IMR-90 (cell line): ENCODE results near the gene URI1. TPM values are rescaled to one million over a fixed set of nuclear protein-coding genes. Genes with fewer than 3 reads are reported as not detected.
"Not testable (repeated sequence)": the region's sequence is repeated elsewhere in the genome, so short reads cannot be mapped to it uniquely, and the experiment has no call there.

ENCODE experiments used
- ATAC-seq: fragments of 200-7000 bp; cut with Tn5 transposase; 2 replicates; pipeline ENCODE4 v1.9.1; 2020; ENCODE audit warnings: low read depth, mild to moderate bottlenecking, moderate library complexity
- BruUV-seq: library from RNA; stranded (reverse); fragments of 400-500 nt; replicated peaks from 2 replicates; lab custom pipeline; 2021; lab: Mats Ljungman, UMichigan
- CTCF ChIA-PET: fragments of 300-600 bp; formaldehyde crosslinking; extraction: SDS; loops from one replicate; lab custom pipeline; 2021; ENCODE audit warnings: antibody characterized with exemption; lab: Yijun Ruan, JAX
- POLR2A ChIA-PET: fragments of 300-600 bp; sonication (Branson Sonifier 250); formaldehyde crosslinking; loops from one replicate; lab custom pipeline; 2022; ENCODE audit warnings: antibody characterized with exemption; ENCODE audit not compliant: unreplicated experiment; lab: Charles Lee
- DNase-seq: peaks from one replicate; pipeline ENCODE4 v3.0.0; 2013
- H2AFZ ChIP-seq: replicated peaks from 2 replicates; pipeline ENCODE3; 2013; ENCODE audit warnings: low read length, mild to moderate bottlenecking; ENCODE audit not compliant: poor library complexity
- H2AK5ac ChIP-seq: 2 replicates; pipeline ENCODE4 v1.6.1; 2013; ENCODE audit warnings: low read depth, low read length, inconsistent platforms
- H2AK9ac ChIP-seq: replicated peaks from 2 replicates; pipeline ENCODE3; 2013; ENCODE audit warnings: mild to moderate bottlenecking, low read depth, low read length, moderate library complexity; ENCODE audit not compliant: poor library complexity
- H2BK120ac ChIP-seq: 2 replicates; pipeline ENCODE4 v1.6.1; 2013; ENCODE audit warnings: low read depth, low read length, inconsistent platforms
- H2BK15ac ChIP-seq: 3 replicates; pipeline ENCODE4 v1.6.1; 2013; ENCODE audit warnings: low read depth, low read length, inconsistent platforms
- H2BK20ac ChIP-seq: 2 replicates; pipeline ENCODE4 v1.6.1; 2013; ENCODE audit warnings: low read depth, mild to moderate bottlenecking, inconsistent platforms, low read length, moderate library complexity
- H2BK5ac ChIP-seq: 2 replicates; pipeline ENCODE4 v1.6.1; 2013; ENCODE audit warnings: mild to moderate bottlenecking, low read depth, low read length, inconsistent platforms; ENCODE audit not compliant: poor library complexity, severe bottlenecking
- H3K14ac ChIP-seq: replicated peaks from 2 replicates; pipeline ENCODE4 v1.6.1; 2013; ENCODE audit warnings: low read depth, low read length, inconsistent platforms
- H3K18ac ChIP-seq: 2 replicates; pipeline ENCODE4 v1.6.1; 2013; ENCODE audit warnings: low read depth, low read length, control low read depth
- H3K23ac ChIP-seq: 2 replicates; pipeline ENCODE4 v1.6.1; 2013; ENCODE audit warnings: low read depth, low read length, inconsistent platforms
- H3K27ac ChIP-seq: 2 replicates; pipeline ENCODE4 v1.5.1; 2013; ENCODE audit warnings: mild to moderate bottlenecking, control low read depth, low read length; ENCODE audit not compliant: insufficient read depth
- H3K27me3 ChIP-seq: 2 replicates; pipeline ENCODE4 v1.6.1; 2013; ENCODE audit warnings: low read length; ENCODE audit not compliant: control insufficient read depth, insufficient read depth
- H3K36me3 ChIP-seq: 2 replicates; pipeline ENCODE4 v1.6.1; 2013; ENCODE audit warnings: low read length, mixed read lengths; ENCODE audit not compliant: control insufficient read depth, insufficient read depth
- H3K4ac ChIP-seq: 2 replicates; pipeline ENCODE4 v1.6.1; 2013; ENCODE audit warnings: low read depth, low read length, inconsistent platforms
- H3K4me1 ChIP-seq: 2 replicates; pipeline ENCODE4 v1.6.1; 2013; ENCODE audit warnings: low read length, mixed read lengths; ENCODE audit not compliant: control insufficient read depth, insufficient read depth
- H3K4me2 ChIP-seq: 2 replicates; pipeline ENCODE4 v1.6.1; 2013; ENCODE audit warnings: low read depth, mild to moderate bottlenecking, control low read depth, low read length, moderate library complexity
- H3K4me3 ChIP-seq: 2 replicates; pipeline ENCODE4 v1.5.1; 2013; ENCODE audit warnings: low read depth, mild to moderate bottlenecking, control low read depth, low read length, moderate library complexity; ENCODE audit not compliant: insufficient read depth
- H3K56ac ChIP-seq: 2 replicates; pipeline ENCODE4 v1.6.1; 2013; ENCODE audit warnings: low read length, inconsistent platforms; ENCODE audit not compliant: insufficient read depth; ENCODE audit errors: extremely low read depth
- H3K79me1 ChIP-seq, 2 experiments: 2 replicates each; pipeline ENCODE4 v1.6.1; 2013; ENCODE audit warnings: low read length in 2 of 2, inconsistent platforms in 1 of 2, low read depth in 1 of 2
- H3K9ac ChIP-seq: 2 replicates; pipeline ENCODE4 v1.6.1; 2013; ENCODE audit warnings: low read depth, low read length, control low read depth
- H3K9me1 ChIP-seq: 2 replicates; pipeline ENCODE4 v1.6.1; 2013; ENCODE audit warnings: low read length, inconsistent platforms; ENCODE audit not compliant: insufficient read depth
- H3K9me3 ChIP-seq: 2 replicates; pipeline ENCODE4 v1.6.1; 2013; ENCODE audit warnings: low read length; ENCODE audit not compliant: control insufficient read depth, insufficient read depth
- H4K20me1 ChIP-seq: 2 replicates; pipeline ENCODE4 v1.6.1; 2013; ENCODE audit warnings: low read length, inconsistent platforms; ENCODE audit not compliant: insufficient read depth
- H4K5ac ChIP-seq: 2 replicates; pipeline ENCODE4 v1.6.1; 2013; ENCODE audit warnings: mild to moderate bottlenecking, low read depth, low read length, control low read depth
- H4K8ac ChIP-seq, 2 experiments: 2 replicates each; pipeline ENCODE4 v1.6.1; 2013; ENCODE audit warnings: low read depth in 2 of 2, low read length in 2 of 2, control low read depth in 1 of 2, inconsistent platforms in 1 of 2
- H4K91ac ChIP-seq: 2 replicates; pipeline ENCODE4 v1.6.1; 2013; ENCODE audit warnings: low read depth, low read length, inconsistent platforms; ENCODE audit not compliant: insufficient read depth
- CHD1 ChIP-seq: IDR thresholded peaks from 2 replicates; pipeline ENCODE4 v1.6.1; 2012; ENCODE audit warnings: low read depth, low read length, improper control_type of control experiment
- MAFK ChIP-seq: IDR thresholded peaks from 2 replicates; pipeline ENCODE4 v1.6.1; 2012; ENCODE audit warnings: low read depth, low read length, improper control_type of control experiment
- WGBS, 2 experiments: methylation state at CpG; one replicate each; pipeline versions ENCODE4 v1.1.5 to v1.1.7; 2013; ENCODE audit warnings: missing lambda C conversion rate in 2 of 2; ENCODE audit not compliant: insufficient read length in 1 of 2; ENCODE audit errors: extremely low coverage in 2 of 2; 5-methylcytosine and 5-hydroxymethylcytosine counted together
- dilution Hi-C: fragments of 300-500 bp; cut with HindIII; formaldehyde crosslinking; loops from one replicate; pipeline ENCODE4 v1.14.3; 2018; ENCODE audit warnings: low sequenced_read_pairs; ENCODE audit not compliant: unreplicated experiment
- in situ Hi-C: fragments of 300-500 bp; cut with MboI; formaldehyde crosslinking; loops from 3 replicates; pipeline ENCODE4 v1.14.3; 2019; ENCODE audit warnings: low sequenced_read_pairs, inconsistent platforms, mixed read lengths
- intact Hi-C: fragments of 100-400 bp; cut with micrococcal nuclease; formaldehyde crosslinking; loops from 2 replicates; pipeline ENCODE4 v1.10.0; 2022
- polyA plus RNA-seq, 3 experiments: library from polyadenylated mRNA; depleted of rRNA; stranded (reverse); fragments of >200 nt; gene quantifications; 2 replicates each; pipeline ENCODE4 v1.2.3, GENCODE V29; 2012; ENCODE audit warnings: low replicate concordance in 1 of 3
- total RNA-seq: library from RNA; depleted of rRNA; stranded (reverse); fragments of >200 nt; gene quantifications from 2 replicates; pipeline ENCODE4 v1.2.3, GENCODE V29; 2012

Gene URI1
- total and polyA plus RNA-seq, 2 of the 4 experiments (the other 2 are of a cell fraction) = 43.2 to 45.3 TPM

GRCh38 chr19:30037835-30038234, 95.8 kb downstream of the URI1 start:
- WGBS, 2 experiments = no CpG with 5 or more reads among the region's 5 CpGs

GRCh38 chr19:30041931-30042330, 99.9 kb downstream of the URI1 start:
- H2BK20ac ChIP-seq, H2AFZ ChIP-seq, H3K79me1 ChIP-seq, H2AK9ac ChIP-seq, H3K56ac ChIP-seq, H3K4me2 ChIP-seq, H3K9ac ChIP-seq, H4K5ac ChIP-seq, dilution Hi-C loops, H3K4ac ChIP-seq, H4K91ac ChIP-seq, in situ Hi-C loops, H3K9me1 ChIP-seq, H2BK120ac ChIP-seq, BruUV-seq, intact Hi-C loops, CTCF ChIA-PET, H3K18ac ChIP-seq, H2AK5ac ChIP-seq, POLR2A ChIA-PET, H2BK15ac ChIP-seq, H3K36me3 ChIP-seq, H3K27me3 ChIP-seq, DNase-seq, ATAC-seq, H3K14ac ChIP-seq, H3K4me1 ChIP-seq, H3K9me3 ChIP-seq, H3K23ac ChIP-seq, H2BK5ac ChIP-seq, H4K20me1 ChIP-seq, H3K27ac ChIP-seq, H3K4me3 ChIP-seq, H4K8ac ChIP-seq: not testable (repeated sequence)
- no CpG with 5 or more reads among the region's 6 CpGs for WGBS, 2 experiments

More at GRCh38 chr19:30037835-30038234, 95.8 kb downstream of the URI1 start:
- H3K4ac ChIP-seq = no peak overlapping the region
- H3K4me3 ChIP-seq = no peak overlapping the region
- BruUV-seq = no TSS peak
- H3K14ac ChIP-seq = no peak overlapping the region
- H3K9ac ChIP-seq = no peak overlapping the region
- H3K18ac ChIP-seq = no peak overlapping the region
- no peak overlapping the region for H4K8ac ChIP-seq
- ATAC-seq (no peak), DNase-seq (no peak)
- no peak overlapping the region for H3K56ac ChIP-seq
- dilution Hi-C loops = no loop called here
- H2AFZ ChIP-seq = no peak overlapping the region
- intact Hi-C loops = no loop called here
- no peak overlapping the region for H4K5ac ChIP-seq
- H2BK5ac ChIP-seq = no peak overlapping the region
- in situ Hi-C loops = no loop called here
- no peak overlapping the region for H3K4me2 ChIP-seq
- no peaks in the 10 kb centered on the region for H3K9me3 ChIP-seq
- H3K23ac ChIP-seq = no peak overlapping the region
- peaks cover 2% of the 10 kb centered on the region; the same call in 1 of the 2 replicates for H3K4me1 ChIP-seq
- H2BK20ac ChIP-seq = no peak overlapping the region
- no peak overlapping the region for H4K91ac ChIP-seq
- no peaks in the 10 kb centered on the region for H4K20me1 ChIP-seq
- peaks cover 3% of the 10 kb centered on the region; the same call in 1 of the 2 replicates for H3K36me3 ChIP-seq
- H3K27me3 ChIP-seq = no peaks in the 10 kb centered on the region
- no peak overlapping the region for H2BK15ac ChIP-seq
- no peaks in the 10 kb centered on the region; a peak in 2 of 4 replicates for H3K79me1 ChIP-seq
- TF ChIP-seq MAFK (peak; percentile 43; the same call in 1 of the 2 replicates), CHD1 (no peak)
- H2AK9ac ChIP-seq = no peak overlapping the region
- no peak overlapping the region for H2AK5ac ChIP-seq
- CTCF ChIA-PET = interaction anchor here (0.6 kb wide), 1 partner anchor 80 kb away, joined by 6 read pairs; no protein-coding TSS in a partner anchor
- POLR2A ChIA-PET = no interaction called here
- H2BK120ac ChIP-seq = no peak overlapping the region
- H3K27ac ChIP-seq = no peak overlapping the region
- H3K9me1 ChIP-seq = no peaks in the 10 kb centered on the region
